GM19455 (cell line): Measurements from ENCODE around the gene CHPF.

Experiments
- ATAC-seq: cut with Tn5 transposase; IDR thresholded peaks from one replicate; pipeline ENCODE4 v1.9.1; 2021; ENCODE audit not compliant: unreplicated experiment

Gene CHPF

GRCh38 chr2:219514836-219515235 lies 28.8 kb downstream of the CHPF start:
- no peak for ATAC-seq

GRCh38 chr2:219514196-219514761 lies 29.3 kb downstream of the CHPF start, which contains the start of gene ASIC4:
ASIC4 (plus strand) TSS chr2:219514482; CDS start chr2:219514725, 243 bp downstream.
- no peak for ATAC-seq

DNA sequence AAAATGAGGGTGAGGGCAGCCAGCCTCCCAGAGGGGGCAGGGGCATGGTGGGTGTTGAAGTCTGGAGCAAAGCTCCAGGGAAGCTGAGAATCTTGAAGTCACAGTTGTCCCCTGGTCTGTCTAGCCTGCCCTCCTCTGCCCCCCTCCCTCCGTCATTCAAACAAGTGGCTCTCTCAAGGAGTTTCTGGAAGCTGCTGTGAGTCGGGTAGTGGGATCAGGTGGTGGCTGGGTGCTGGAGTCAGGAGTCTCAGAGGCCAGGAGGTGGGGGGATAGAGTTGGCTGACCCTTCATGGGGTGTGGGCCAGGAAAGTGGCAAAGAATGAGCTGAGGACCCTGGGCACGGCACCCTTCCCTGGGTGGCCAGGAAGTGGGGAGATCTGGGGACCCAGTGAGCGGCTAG lies 29.8 kb downstream of the CHPF start:
- no peak for ATAC-seq

DNA sequence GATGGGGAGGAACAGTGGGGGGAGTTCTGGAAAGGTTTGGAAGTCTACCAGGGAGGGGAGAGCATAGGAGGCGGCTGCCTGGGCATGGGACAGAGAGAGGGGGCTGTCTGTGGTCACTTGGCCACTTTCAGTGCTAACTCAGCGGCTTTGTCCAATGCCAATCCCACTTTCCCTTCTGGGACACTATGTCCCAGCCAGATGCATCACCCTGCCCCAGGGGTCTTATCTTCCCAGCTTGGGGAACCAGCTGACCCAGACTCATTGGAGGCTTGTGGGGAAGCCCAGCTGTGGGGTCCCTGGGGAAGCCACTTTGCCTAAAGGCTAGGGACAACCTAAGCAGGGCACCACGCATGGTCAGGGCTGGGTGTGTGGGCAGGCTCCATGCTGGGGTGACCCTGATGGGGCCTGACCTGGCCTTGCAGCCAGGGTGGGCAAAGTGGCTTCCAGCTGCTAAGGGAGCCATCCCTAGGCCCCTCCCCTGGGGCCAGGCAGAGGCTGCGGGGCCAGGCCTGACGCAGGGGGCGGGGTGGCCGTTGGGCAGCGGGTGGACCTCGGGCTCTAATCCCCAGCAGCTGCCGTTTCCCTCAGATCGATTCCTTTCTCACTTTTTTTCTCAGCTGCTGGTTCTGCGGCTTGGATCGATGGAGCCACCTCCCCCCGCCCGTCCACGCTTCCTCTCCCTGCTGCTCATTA lies 30.9 kb downstream of the CHPF start:
- ATAC-seq = no peak

DNA sequence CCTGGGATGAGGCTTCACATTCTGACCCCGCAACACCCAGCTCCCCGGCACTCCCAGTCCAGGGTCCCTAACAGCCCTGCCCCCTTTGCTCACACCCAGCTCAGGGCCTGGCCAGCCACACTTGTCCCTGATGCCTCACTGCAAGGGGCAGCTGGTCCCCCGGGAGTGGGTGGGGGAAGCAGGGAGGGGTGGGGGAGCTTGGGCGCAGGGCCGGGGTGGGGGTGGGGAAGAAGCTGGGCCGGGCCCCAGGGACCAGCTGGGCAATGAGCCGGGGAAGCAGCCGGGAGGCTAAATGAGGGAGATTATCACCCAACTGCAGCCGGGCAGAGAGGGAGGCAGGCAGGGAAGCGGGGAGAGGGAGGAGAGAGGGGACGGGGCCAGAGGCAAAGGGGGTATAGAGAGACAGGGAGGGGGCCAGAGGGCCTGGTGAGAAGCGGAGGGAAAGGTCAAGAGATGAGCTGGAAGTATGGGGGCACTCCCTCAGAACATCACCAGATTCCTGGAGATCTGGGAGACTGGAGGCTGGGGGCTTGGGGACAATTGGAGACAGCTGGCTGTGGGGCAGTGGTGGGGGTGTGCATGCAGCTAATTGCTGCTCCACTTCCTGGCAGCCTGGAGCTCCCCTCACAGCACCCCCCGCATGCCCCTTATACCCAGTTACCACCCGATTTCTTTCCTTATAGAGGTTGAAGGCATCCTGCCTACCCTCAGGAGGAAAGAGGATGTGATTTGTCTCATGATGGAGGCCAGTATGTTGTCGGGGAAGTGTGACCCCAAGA lies 31.9 kb downstream of the CHPF start:
- ATAC-seq = no peak

DNA sequence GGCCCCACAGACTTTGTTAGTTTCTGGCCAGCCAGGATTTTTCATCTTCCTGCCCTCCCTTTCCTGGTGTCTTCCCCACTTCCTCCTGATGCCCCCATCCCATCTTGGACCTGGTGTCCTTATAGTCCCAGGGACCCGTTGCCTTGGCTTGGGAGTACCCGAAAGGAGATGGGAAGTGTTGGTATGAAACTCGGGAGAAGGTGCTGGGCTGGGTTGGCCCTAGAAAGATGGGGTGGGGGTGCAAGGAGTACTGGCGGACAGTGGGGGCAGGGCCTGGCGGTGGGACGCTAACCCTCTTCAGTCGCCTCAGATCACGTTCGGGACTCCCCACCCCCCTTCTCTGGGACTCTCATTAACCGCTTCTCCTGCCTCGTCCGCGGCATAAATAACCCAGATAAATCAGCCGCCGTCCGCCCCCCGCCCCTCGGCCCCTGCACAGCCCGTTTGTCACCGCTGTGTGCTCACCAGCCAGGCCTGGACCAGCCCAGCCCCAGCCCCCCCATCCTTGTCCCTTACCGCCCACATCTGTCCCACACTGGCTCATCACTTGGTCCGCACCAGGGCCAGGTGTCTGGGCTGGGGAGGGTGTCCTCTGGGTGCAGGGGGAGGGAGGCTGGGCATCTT lies 33.0 kb downstream of the CHPF start:
- ATAC-seq = no peak

- ATAC-seq = peak; percentile 60
These were observed 33.7 kb downstream of the CHPF start for GRCh38 chr2:219509780-219510511.

DNA sequence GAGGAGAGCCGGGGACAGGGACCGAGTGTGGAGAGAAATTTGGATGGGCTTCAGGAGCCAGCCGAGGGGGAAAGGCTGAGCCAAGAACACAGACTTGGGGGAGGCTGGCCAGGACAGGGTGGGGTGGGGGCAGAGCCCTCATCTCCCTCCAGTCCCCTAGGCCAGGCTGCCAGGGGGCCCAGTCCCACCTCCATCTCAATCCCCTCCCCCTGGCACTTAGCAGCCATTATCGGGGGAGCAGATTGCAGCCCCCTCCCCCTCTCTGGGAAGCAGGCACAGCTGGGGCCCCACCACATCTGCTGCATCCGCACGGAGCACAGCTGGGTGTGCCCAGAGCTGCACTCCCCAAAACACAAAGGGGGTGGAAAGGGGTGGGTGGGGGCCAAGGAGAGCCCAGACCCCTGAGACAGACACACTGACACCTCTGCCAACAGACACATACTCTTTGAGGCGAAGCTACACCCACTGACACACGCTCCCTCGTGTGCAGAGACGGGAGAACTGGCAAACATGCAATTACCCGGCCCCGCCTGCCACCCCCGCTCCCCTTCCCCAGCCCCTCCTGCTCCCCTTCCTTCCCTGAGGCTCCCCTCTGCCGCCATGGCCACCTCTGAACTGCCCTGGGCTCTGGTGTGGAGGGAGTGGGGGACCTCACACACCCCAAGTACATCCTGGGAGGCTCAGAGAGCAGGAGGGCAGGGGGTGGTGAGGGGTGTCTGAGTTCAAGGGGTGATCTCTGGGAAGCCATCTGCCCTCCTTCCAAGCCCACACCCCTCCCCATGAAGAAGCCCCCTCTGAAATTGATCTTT lies 34.4 kb downstream of the CHPF start:
- ATAC-seq = peak; percentile 12

- no peak for ATAC-seq
These were observed 35.2 kb downstream of the CHPF start for GRCh38 chr2:219508444-219508734.

GRCh38 chr2:219507581-219508443 lies 35.8 kb downstream of the CHPF start:
- ATAC-seq = no peak

DNA sequence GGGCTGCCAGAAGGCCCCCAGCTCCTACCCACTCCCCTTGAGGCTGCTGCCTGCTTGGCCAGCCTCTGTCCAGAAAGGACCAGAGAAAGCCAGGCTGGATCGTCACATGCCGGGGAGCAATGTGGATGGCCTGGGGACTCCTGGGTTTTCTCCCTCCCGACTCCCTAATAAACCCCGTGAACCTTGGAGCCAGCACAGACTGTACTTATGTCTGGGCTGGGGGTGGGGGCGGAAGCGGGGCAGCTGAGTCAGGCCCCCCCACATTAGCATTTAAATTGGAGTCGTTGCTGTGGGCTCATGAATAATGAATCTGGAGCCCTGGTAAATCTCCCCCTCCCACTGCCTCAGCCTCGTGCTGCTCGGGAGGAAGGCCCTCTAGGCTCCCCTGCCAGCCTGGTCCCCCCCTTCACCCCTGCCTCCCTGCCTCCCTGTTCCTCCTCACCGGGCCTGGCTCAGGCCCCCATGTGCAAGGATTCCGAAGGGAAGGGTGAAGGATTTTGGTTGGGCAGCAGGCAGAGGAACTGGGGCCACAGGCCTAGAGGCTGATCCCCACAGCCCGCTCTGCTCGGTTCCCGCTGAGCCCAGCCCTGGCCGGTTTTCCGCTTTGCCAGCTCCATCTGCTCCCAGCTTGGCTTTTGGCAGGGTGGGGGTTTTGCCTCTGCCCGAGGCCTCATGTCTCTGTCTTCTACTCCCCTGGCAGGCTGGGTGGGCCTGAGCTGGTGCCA lies 36.6 kb downstream of the CHPF start:
- ATAC-seq = no peak

DNA sequence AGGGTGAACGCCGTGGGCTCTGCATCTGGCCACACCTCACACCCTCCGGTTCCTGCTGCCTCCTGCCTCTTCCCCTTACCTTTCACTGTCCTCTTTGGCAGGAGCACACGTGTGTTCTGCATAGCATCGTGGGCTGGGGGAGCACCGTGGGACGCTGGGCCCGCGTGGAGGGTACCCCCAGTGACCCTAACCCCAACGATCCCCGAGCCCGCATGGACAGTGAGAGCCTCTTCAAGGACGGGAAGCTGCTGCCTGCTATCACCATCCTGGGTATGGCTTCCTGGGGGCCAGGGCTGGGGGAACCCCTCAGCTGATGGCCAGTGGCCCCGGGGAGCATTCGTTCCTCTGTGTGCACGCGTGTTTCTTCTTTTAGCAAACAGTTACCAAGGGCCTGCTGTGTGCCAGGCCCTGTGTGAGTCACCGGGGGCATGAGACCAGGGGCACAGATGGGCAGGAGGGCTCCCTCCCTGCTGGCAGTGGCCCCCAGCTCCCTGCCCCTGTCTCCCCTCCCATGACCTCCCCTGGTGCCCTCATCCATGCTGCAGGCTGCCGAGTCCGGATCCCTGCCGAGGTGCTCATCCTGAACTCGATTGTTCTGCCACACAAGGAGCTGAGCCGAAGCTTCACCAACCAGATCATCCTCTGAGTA lies 37.3 kb downstream of the CHPF start:
- no peak for ATAC-seq

- no peak for ATAC-seq
These were observed 38.0 kb downstream of the CHPF start for GRCh38 chr2:219505585-219505984.

DNA sequence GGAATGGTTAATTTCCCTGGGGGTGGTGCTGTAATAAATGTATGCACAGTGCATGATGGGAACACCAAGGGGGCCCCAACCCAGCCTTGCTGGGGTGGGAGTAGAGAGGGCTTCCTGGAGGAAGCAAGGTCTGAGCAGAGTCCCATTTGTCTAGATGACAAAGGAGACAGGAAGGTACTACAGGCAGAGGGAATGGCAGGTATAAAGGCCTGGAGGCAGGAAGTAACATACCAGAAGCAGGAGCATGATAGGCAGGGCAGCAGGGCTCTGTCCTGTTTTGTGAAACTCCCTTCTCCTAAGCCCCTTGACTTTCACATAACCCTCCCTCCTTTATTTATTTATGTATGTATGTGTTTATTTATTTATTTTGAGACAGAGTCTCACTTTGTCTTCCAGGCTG lies 41.0 kb downstream of the CHPF start:
- ATAC-seq = no peak

DNA sequence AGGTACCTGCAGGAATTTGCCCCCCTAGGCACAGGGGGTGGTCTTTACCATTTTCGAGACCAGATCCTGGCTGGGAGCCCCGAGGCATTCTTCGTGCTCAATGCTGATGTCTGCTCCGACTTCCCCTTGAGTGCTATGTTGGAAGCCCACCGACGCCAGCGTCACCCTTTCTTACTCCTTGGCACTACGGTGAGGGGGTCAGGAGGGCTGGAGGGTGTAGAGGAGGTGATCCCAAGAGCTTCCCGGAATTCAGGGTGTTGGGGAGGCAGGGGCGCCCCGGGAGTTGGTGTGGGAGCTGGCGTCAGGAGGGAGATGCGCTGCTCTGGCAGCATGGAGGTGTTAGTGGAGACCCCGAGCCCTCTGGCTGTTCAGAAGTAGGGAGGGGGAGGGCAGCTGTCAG lies 41.8 kb downstream of the CHPF start:
- no peak for ATAC-seq

DNA sequence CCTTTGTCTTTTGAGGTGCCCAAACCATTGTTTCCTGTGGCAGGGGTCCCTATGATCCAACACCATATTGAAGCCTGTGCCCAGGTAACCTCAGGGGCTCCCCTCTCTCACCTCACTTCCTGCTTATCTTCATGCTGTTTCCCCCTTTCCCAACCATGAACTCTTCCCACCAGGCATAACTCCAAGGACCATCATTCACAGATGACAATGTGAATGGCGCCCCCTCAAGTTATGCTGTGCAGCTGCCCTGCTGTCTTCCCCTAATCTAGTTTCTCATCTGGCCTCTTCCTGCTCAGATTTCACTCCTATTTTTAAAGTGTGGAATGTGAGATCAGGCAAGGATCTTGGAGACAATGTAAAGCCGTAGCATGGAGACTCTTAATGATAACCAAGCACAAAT lies 43.5 kb downstream of the CHPF start:
- ATAC-seq = no peak

- no peak for ATAC-seq
These were observed 44.1 kb downstream of the CHPF start for GRCh38 chr2:219499555-219499954.

DNA sequence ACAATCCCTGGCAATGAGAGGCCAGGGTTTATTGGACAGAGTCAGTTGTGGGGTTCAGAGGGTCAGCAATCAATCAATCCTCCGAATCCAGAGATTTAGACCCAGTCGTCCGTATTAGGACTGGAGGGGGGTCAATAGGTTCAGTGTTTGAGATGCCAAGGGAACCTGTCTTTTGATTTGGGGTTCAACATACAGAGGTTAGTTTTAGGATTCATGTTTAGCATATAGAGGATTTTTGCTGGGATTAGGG lies 44.6 kb downstream of the CHPF start:
- peak; percentile 4 for ATAC-seq
